ENCODE data around the gene EYA4.

GRCh38 chr6:133202610-133203343 lies 38.4 kb upstream of the EYA4 start:
- TF ChIP-seq CTCF (conservative IDR thresholded peaks at IDR 0.05 in 1 of 2, IDR thresholded peaks at IDR 0.05 in 1 of 2; ENCODE audit: low read depth in 1 of 2, low read length in 2 of 2) (no peak), EZH2 (IDR thresholded peaks at IDR 0.05; ENCODE audit: low read length, missing control alignments) (no peak)
